Lower leg skin (tissue), 4 donors: Measurements from ENCODE around the gene EYS. TPM values are rescaled to one million over a fixed set of nuclear protein-coding genes. Genes with fewer than 3 reads are reported as not detected.

Experiments used
- DNase-seq, 2 donors: peaks; one replicate each; pipeline ENCODE4 v3.0.0-alpha.2; 2019; ENCODE audit warnings: low spot score in 2 of 2
- H3K4me3 ChIP-seq: fragments of 200-600 bp; sonication (generic); 2 replicates; pipeline ENCODE4 v1.5.1; 2017; ENCODE audit warnings: mild to moderate bottlenecking, low read depth; ENCODE audit not compliant: poor library complexity, severe bottlenecking
- POLR2A ChIP-seq, 2 donors: fragments of 450-650 bp; IDR thresholded peaks; one replicate each; pipeline ENCODE4 v1.6.1; 2016 to 2017; ENCODE audit warnings: antibody characterized with exemption in 2 of 2, mild to moderate bottlenecking in 1 of 2, moderate library complexity in 1 of 2
- WGBS, 2 donors: methylation state at CpG; one replicate each; pipeline ENCODE4 v1.1.5; 2018; 5-methylcytosine and 5-hydroxymethylcytosine counted together
- intact Hi-C: fragments of 100-400 bp; cut with DNase I; formaldehyde crosslinking; loops from one replicate; pipeline ENCODE4 v1.15.0; 2023; ENCODE audit warnings: low total_unique reads
- total RNA-seq, 4 donors: library from RNA; depleted of rRNA; stranded (reverse); fragments of >200 nt; gene quantifications; one replicate each; pipeline ENCODE4 v1.1.0, GENCODE V29; 2016
- TF ChIP-seq, protein P1 (sequence below), 3 donors: fragments of 450-650 bp; IDR thresholded peaks; one replicate each; pipeline ENCODE4 v1.5.1; 2016; ENCODE audit warnings: antibody characterized with exemption in 3 of 3, mild to moderate bottlenecking in 3 of 3, moderate library complexity in 2 of 3

EYS gene
- total RNA-seq, 4 donors from 2014 or later: 0.04 TPM; not detected in 3

DNA sequence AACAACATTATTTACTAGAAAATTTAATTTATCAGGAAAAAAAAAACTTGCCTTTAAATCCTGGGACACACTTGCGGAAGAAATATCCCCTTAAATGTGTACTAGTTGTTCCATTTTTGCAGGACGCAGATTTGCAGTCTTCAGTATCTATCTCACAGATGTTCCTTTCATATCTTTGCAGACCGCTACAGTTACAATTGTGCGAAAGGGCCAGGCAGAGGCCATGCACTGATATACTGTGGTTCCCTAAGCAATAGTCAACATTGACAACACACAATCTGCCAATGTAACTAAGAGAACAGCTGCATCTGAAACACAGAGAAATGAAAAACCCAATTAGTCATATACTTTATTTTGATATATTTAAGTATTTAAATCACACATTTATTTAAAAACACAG lies 411.2 kb downstream of the EYS start:
- no peak for TF ChIP-seq POLR2A (IDR thresholded peaks at IDR 0.05)
- TF ChIP-seq, protein P1, sequence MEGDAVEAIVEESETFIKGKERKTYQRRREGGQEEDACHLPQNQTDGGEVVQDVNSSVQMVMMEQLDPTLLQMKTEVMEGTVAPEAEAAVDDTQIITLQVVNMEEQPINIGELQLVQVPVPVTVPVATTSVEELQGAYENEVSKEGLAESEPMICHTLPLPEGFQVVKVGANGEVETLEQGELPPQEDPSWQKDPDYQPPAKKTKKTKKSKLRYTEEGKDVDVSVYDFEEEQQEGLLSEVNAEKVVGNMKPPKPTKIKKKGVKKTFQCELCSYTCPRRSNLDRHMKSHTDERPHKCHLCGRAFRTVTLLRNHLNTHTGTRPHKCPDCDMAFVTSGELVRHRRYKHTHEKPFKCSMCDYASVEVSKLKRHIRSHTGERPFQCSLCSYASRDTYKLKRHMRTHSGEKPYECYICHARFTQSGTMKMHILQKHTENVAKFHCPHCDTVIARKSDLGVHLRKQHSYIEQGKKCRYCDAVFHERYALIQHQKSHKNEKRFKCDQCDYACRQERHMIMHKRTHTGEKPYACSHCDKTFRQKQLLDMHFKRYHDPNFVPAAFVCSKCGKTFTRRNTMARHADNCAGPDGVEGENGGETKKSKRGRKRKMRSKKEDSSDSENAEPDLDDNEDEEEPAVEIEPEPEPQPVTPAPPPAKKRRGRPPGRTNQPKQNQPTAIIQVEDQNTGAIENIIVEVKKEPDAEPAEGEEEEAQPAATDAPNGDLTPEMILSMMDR (IDR thresholded peaks at IDR 0.05): no peak
- H3K4me3 ChIP-seq: no peak overlapping the region
- intact Hi-C loops: no loop called here
- WGBS, 2 donors: 72 to 83% methylated on average over 4 of the region's 4 CpGs
- DNase-seq: no peak

DNA sequence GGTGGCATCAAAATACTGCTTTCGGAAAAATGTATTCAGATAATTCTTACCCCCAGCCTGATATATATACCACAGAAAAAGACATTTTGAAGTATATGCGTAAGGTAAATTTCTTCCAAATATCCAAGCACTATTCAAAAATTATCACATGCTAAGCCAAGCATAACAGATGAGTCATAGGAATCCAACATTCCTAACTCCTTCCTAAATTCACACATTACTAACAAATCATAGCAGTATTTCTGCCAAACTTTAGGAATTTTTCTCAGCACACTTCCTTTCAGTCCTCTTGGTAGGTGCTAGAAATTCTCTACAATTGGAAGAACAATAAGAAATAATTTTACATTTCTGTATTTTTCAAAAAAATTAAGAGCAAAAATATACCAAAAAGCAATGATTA lies 417.5 kb downstream of the EYS start:
- intact Hi-C loops: no loop called here
- WGBS, 2 donors: 71 to 80% methylated on average over 2 of the region's 2 CpGs
- H3K4me3 ChIP-seq: no peak overlapping the region
- DNase-seq: no peak
- no peak for TF ChIP-seq POLR2A (IDR thresholded peaks at IDR 0.05)
- TF ChIP-seq, protein P1 (IDR thresholded peaks at IDR 0.05): no peak

DNA sequence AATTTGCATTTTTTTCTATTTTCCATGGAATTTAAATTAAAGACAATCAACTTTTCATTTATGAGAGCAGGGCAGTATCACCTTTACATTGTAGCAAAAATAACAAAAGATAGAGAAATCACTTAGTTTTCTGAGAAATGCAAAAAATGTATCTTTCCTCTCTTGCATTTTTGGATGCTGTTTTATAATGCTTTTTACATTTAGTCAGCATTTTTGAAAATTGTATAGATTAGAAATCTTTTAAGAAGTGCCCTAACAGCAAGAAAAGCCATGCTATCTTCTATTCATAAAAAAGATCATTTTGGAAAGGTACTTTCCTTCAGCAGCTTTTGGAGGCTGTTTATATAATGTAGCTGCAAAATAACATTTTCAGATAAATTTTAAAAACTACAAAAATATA lies 421.8 kb downstream of the EYS start:
- no peak overlapping the region for H3K4me3 ChIP-seq
- DNase-seq: no peak
- intact Hi-C loops: no loop called here
- TF ChIP-seq POLR2A (IDR thresholded peaks at IDR 0.05): no peak
- TF ChIP-seq, protein P1 (IDR thresholded peaks at IDR 0.05): no peak

DNA sequence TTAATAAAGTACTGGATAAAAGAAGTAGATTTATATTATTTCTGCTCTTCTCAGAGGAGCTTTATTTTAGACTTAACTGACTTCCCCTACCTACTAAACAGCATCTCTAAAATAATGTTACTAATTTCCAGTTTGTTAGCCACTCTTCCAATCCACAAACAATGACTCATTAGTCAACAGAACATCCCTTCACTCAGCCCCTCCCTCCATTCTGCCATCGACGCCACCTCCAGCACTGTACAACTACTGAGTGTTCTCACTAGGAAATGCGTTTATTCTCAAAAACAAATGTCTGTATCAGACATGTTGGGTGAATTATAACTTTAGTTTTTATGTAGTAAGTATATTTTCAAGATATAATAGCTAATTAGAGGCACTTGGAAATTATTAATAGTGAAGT lies 427.0 kb downstream of the EYS start:
- no peak for TF ChIP-seq POLR2A (IDR thresholded peaks at IDR 0.05)
- TF ChIP-seq, protein P1 (IDR thresholded peaks at IDR 0.05): no peak
- intact Hi-C loops: no loop called here

DNA sequence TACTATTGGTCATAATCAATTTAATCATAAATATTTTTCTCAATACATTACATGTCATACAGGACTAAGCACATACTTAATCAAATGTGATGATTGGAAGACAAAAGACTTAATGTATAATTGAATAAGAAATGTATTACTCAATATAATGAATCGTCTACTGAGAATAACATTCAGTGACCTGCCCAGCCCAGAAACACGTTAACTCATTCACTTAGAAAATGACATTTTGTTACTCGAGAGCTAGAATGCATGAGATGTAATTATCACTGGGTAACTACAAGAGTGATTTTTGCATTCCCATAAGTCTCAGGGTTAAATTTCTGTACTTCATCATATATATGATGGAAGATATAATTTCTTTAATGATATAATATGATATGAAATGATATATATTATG lies 444.8 kb downstream of the EYS start:
- no peak for DNase-seq
- WGBS, 2 donors: 77 to 79% methylated on average over 3 of the region's 3 CpGs
- no peak overlapping the region for H3K4me3 ChIP-seq
- intact Hi-C loops: no loop called here
- no peak for TF ChIP-seq POLR2A (IDR thresholded peaks at IDR 0.05)
- TF ChIP-seq, protein P1 (IDR thresholded peaks at IDR 0.05): no peak

More for the DNA sequence above, 427.0 kb downstream of the EYS start:
- 86 to 88% methylated on average over 3 of the region's 3 CpGs for WGBS, 2 donors
- no peak for DNase-seq
- H3K4me3 ChIP-seq: no peak overlapping the region

DNA sequence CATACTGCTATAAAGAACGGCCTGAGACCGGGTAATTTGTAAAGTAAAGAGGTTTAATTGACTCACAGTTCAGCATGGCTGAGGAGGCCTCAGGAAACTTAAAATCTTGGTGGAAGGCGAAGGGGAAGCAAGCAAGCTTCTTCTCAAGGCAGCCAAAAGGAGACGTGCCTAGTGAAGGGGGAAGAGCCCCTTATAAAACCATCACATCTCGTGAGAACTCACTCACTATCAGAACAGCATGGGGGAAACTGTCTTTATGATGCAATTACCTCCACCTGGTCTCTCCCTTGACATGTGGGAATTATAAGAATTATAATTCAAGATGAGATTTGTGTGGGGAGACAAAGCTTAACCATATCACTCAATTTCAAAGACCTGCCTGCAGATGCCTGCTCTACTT lies 447.0 kb downstream of the EYS start:
- TF ChIP-seq POLR2A (IDR thresholded peaks at IDR 0.05): no peak
- TF ChIP-seq, protein P1 (IDR thresholded peaks at IDR 0.05): no peak
- WGBS, 2 donors: 81 to 87% methylated on average over 5 of the region's 5 CpGs
- intact Hi-C loops: no loop called here
- H3K4me3 ChIP-seq: no peak overlapping the region
- no peak for DNase-seq
